Thyroid gland (tissue), 4 donors: Measurements from ENCODE around the gene ANTXRL. TPM values are rescaled to one million over a fixed set of nuclear protein-coding genes. Genes with fewer than 3 reads are reported as not detected.
"Not testable (repeated sequence)": the region's sequence is repeated elsewhere in the genome, so short reads cannot be mapped to it uniquely, and the experiment has no call there.

ENCODE experiments used
- DNase-seq, 2 donors: peaks; one replicate each; pipeline ENCODE4 v3.0.0-alpha.2; 2019
- H3K27ac ChIP-seq, 3 donors: fragments of 200-600 bp; sonication (generic); 1 replicate in 2 of 3; 2 replicates in 1 of 3; pipeline ENCODE4 v1.5.1; 2016 to 2019; ENCODE audit warnings: mild to moderate bottlenecking in 1 of 3, moderate library complexity in 1 of 3
- H3K27me3 ChIP-seq: fragments of 200-600 bp; sonication (generic); one replicate; pipeline ENCODE4 v1.5.1; 2019
- H3K36me3 ChIP-seq, 2 donors: fragments of 200-600 bp; sonication (generic); one replicate each; pipeline ENCODE4 v1.5.1; 2016 to 2019
- H3K4me1 ChIP-seq, 2 donors: fragments of 200-600 bp; sonication (generic); one replicate each; pipeline ENCODE4 v1.5.1; 2017 to 2019
- H3K4me3 ChIP-seq, 3 donors: fragments of 200-600 bp; sonication (generic); replicated peaks in 1 of 3; 1 replicate in 2 of 3; 2 replicates in 1 of 3; pipeline ENCODE4 v1.5.1; 2016; ENCODE audit warnings: mild to moderate bottlenecking in 1 of 3
- H3K9me3 ChIP-seq: fragments of 200-600 bp; sonication (generic); one replicate; pipeline ENCODE4 v1.5.1; 2017
- CTCF ChIP-seq, 6 experiments: fragments of 200-600 bp in 3 of 6; fragments of 450-650 bp in 3 of 6; sonication (generic) in 3 of 6; IDR thresholded peaks; one replicate each; pipeline ENCODE4 v1.5.1; 2016 to 2019; ENCODE audit warnings: antibody characterized with exemption in 6 of 6, mild to moderate bottlenecking in 2 of 6, inconsistent platforms in 1 of 6, moderate library complexity in 1 of 6
- POLR2A ChIP-seq, 2 donors: fragments of 450-650 bp; IDR thresholded peaks; one replicate each; pipeline ENCODE4 v1.6.1; 2017; ENCODE audit warnings: antibody characterized with exemption in 2 of 2, mild to moderate bottlenecking in 2 of 2, moderate library complexity in 1 of 2
- WGBS, 2 donors: methylation state at CpG; one replicate each; pipeline ENCODE4 v1.1.5; 2017; 5-methylcytosine and 5-hydroxymethylcytosine counted together
- intact Hi-C: fragments of 100-400 bp; cut with DNase I; formaldehyde crosslinking; loops from one replicate; pipeline ENCODE4 v1.15.1; 2023
- total RNA-seq, 4 donors: library from RNA; depleted of rRNA; stranded (reverse); fragments of >200 nt; gene quantifications; one replicate each; pipeline ENCODE4 v1.2.3, GENCODE V29; 2016

The ANTXRL gene
- total RNA-seq, 4 donors from 2014 or later: not detected

DNA sequence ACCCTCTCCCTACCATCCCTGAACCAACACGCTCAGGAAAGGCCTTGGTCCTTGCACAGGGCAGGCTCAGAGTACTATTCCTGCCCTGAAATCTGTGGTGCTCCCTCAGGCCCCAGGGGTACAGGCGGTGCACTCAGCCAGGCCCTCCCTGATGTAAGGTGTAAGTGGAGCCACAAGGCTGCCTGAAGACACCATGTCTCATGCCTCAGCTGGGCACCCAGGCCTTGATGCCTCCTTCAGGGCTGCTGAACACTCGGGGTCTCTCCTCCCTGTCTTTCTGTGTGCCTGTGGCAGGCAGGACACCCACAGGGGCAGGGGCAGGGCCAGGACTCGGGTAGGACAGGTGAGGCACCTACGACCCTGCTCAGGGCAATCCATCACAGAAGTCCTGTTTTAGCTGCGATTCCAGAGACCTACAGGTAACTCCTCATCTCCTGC is 22.9 kb upstream of the ANTXRL start:
- 89 to 90% methylated on average over 2 to 5 of the region's 6 CpGs for WGBS, 2 donors
- Histone ChIP-seq H3K27me3 (no peaks in the 10 kb centered on the region), H3K9me3 (no peaks in the 10 kb centered on the region), H3K27ac (no peak overlapping the region), H3K4me1 (no peaks in the 10 kb centered on the region), H3K4me3 (no peak overlapping the region), H3K36me3 (no peaks in the 10 kb centered on the region)
- TF ChIP-seq CTCF (IDR thresholded peaks at IDR 0.05) (no peak), POLR2A (IDR thresholded peaks at IDR 0.05) (no peak)
- intact Hi-C loops: no loop called here
- no peak for DNase-seq

DNA sequence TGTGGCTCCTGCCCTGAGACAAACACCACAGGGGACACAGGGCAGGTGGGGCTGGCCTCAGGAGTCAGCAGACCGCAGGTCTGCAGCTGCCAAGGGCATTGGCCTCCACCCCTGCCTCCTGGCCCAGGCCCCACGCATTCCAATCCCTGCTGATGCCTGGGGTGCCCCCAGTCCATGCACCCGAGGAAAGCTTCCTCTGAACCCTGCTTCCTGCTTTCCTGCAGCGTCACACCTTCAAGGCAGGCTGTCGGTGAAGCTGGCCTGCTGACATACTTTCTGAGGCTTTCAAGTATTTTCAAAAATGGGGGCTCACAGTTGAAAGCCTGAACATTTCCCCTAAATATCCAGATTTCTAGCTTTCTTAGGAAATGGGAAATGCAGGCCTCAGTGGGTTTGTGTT is 22.5 kb upstream of the ANTXRL start:
- Histone ChIP-seq H3K36me3 (no peaks in the 10 kb centered on the region), H3K4me3 (no peak overlapping the region), H3K27me3 (no peaks in the 10 kb centered on the region), H3K4me1 (no peaks in the 10 kb centered on the region), H3K9me3 (no peaks in the 10 kb centered on the region), H3K27ac (no peak overlapping the region)
- DNase-seq: no peak
- intact Hi-C loops: no loop called here
- TF ChIP-seq CTCF (IDR thresholded peaks at IDR 0.05) (no peak), POLR2A (IDR thresholded peaks at IDR 0.05) (no peak)
- WGBS, 2 donors: 86 to 90% methylated on average over 5 of the region's 5 CpGs

DNA sequence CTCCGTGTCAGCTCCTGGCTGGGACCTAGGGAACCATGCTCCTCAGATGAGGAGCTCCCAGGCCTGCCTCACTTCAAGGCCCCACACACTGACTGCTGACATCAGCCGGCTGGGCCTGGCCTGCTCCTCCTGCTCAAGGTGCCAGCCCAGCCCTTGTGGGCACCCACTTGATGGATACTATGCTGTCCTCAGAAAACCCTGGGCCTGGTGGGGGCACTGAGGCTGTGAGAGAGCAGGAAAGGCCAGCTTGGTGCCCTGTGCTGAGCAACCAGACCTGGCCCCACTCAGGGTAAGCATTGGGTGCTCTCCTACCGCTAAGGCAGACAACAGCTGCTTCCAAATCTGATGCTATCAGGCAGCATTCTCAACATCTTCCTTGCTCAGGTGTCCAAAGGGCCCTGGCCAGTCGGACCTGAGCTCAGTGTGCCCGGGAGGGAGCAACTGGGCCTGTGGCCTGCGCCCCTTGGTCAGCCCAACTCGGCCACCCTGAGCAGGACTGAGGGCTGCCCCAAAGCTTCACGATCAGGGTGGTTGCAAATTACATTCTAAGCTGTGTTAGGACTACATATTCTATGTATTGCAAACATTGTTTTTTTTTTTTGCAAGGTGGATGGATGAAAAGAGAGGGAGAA is 21.9 kb upstream of the ANTXRL start:
- no peaks in the 10 kb centered on the region for H3K36me3 ChIP-seq
- no peaks in the 10 kb centered on the region for H3K4me1 ChIP-seq
- TF ChIP-seq CTCF (IDR thresholded peaks at IDR 0.05) (no peak), POLR2A (IDR thresholded peaks at IDR 0.05) (no peak)
- no peaks in the 10 kb centered on the region for H3K27me3 ChIP-seq
- intact Hi-C loops: no loop called here
- no peaks in the 10 kb centered on the region for H3K9me3 ChIP-seq
- WGBS, 2 donors: 89 to 94% methylated on average over 5 to 7 of the region's 8 CpGs
- no peak for DNase-seq
- H3K27ac ChIP-seq: no peak overlapping the region
- H3K4me3 ChIP-seq: no peak overlapping the region

DNA sequence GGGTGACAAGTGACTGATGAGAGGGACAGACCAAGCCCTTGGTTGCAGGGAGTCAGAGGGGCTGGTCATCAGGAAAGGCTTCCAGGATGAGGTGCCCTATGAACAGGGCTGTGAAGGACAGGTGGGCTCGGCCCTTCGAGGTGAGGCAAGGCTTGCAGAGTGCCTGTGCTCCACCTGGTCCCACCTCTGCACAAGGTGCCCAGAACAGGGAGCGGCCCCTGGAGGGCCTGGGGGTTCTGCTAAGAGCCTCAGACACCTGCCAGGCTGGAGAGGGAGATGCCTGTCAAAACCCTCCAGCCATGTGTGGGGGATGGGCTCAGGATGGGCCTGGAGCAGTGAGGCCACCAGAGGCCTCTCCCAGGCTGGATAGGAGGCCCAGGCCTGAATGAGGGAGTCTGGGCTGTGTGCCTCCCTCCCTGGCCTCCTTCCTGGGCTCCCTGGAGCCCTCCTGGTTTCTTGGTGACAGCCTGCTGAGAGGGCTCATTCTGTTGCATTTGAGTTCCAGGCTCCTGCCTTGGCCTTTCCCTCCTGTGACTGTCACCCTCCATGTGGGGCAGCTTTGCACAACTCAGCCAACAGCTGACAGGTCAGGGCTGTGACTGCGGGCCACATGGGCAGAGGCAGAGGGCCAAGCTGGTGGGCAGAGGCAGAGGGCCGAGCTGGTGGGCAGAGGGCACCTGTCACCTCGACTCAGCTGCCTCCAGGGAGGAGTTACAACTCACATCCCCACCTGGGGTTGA is 21.1 kb upstream of the ANTXRL start:
- H3K27ac ChIP-seq, DNase-seq, H3K36me3 ChIP-seq, H3K4me1 ChIP-seq, H3K4me3 ChIP-seq, intact Hi-C loops, H3K27me3 ChIP-seq, H3K9me3 ChIP-seq: not testable (repeated sequence)
- WGBS, 2 donors: 93 to 95% methylated on average over 4 to 5 of the region's 6 CpGs

- WGBS, 2 donors: 80 to 89% methylated on average over 13 to 16 of the region's 21 CpGs
- H3K9me3 ChIP-seq: no peaks in the 10 kb centered on the region
- no peaks in the 10 kb centered on the region for H3K4me1 ChIP-seq
- no peaks in the 10 kb centered on the region for H3K36me3 ChIP-seq
- no peak overlapping the region for H3K4me3 ChIP-seq
- H3K27me3 ChIP-seq: no peaks in the 10 kb centered on the region
- H3K27ac ChIP-seq: no peak overlapping the region
- DNase-seq: no peak
- TF ChIP-seq POLR2A (IDR thresholded peaks at IDR 0.05): no peak
- intact Hi-C loops: no loop called here
Observed at GRCh38 chr10:46266306-46266985, 20.4 kb upstream of the ANTXRL start.
